Uterus (tissue), 2 donors: ENCODE results near the gene ZFR.

ENCODE experiments used
- CTCF ChIP-seq, 4 experiments: fragments of 200-600 bp in 2 of 4; fragments of 450-650 bp in 2 of 4; sonication (generic) in 2 of 4; IDR thresholded peaks; one replicate each; pipeline ENCODE4 v1.5.1; 2016 to 2019; ENCODE audit warnings: antibody characterized with exemption in 4 of 4, mild to moderate bottlenecking in 2 of 4, moderate library complexity in 1 of 4
- POLR2A ChIP-seq, 2 donors: fragments of 450-650 bp; IDR thresholded peaks; one replicate each; pipeline ENCODE4 v1.6.1; 2016; ENCODE audit warnings: antibody characterized with exemption in 2 of 2, mild to moderate bottlenecking in 1 of 2, moderate library complexity in 1 of 2

- no peak for TF ChIP-seq CTCF (IDR thresholded peaks at IDR 0.05)
- TF ChIP-seq POLR2A (IDR thresholded peaks at IDR 0.05), result no peak
Measured at GRCh38 chr5:32432633-32433032, 11.9 kb downstream of the ZFR start.
